Stimulated activated naive CD8-positive, alpha-beta T cell treated with anti-CD3 and anti-CD28 coated beads, Interleukin-15, amount 100 ng/mL, for 72 hours (primary cell): Measurements from ENCODE around the gene PARVB.

Experiments used
- ATAC-seq: fragments of 150-1000 bp; cut with Tn5 transposase; 2 replicates; pipeline ENCODE4 v1.10.0; 2021; ENCODE audit warnings: mild to moderate bottlenecking, moderate library complexity
- DNase-seq, 2 donors: peaks; one replicate each; pipeline ENCODE4 v3.0.0; 2021 to 2022
- H3K27ac Mint-ChIP-seq, 2 donors: one replicate each; pipeline ENCODE4 v1.8.0; 2022; ENCODE audit warnings: mild to moderate bottlenecking in 2 of 2, mixed read lengths in 2 of 2, moderate library complexity in 2 of 2
- H3K27me3 Mint-ChIP-seq: one replicate; pipeline ENCODE4 v1.8.0; 2022; ENCODE audit warnings: mixed read lengths
- H3K4me1 Mint-ChIP-seq: one replicate; pipeline ENCODE4 v1.8.0; 2022; ENCODE audit warnings: mild to moderate bottlenecking, mixed read lengths
- H3K4me3 Mint-ChIP-seq, 2 donors: one replicate each; pipeline ENCODE4 v1.8.0; 2022; ENCODE audit warnings: mild to moderate bottlenecking in 2 of 2, mixed read lengths in 2 of 2, moderate library complexity in 1 of 2
- H3K9me3 Mint-ChIP-seq, 2 donors: one replicate each; pipeline ENCODE4 v1.8.0; 2022; ENCODE audit warnings: mixed read lengths in 2 of 2

PARVB gene

GRCh38 chr22:44165286-44165874 lies 141.3 kb downstream of the PARVB start:
- H3K4me3 Mint-ChIP-seq = no peak overlapping the region
- no peak for DNase-seq
- no peaks in the 10 kb centered on the region for H3K27me3 Mint-ChIP-seq
- H3K4me1 Mint-ChIP-seq = no peaks in the 10 kb centered on the region
- H3K27ac Mint-ChIP-seq = no peak overlapping the region
- no peak for ATAC-seq
- no peaks in the 10 kb centered on the region for H3K9me3 Mint-ChIP-seq

- no peak overlapping the region for H3K27ac Mint-ChIP-seq
- ATAC-seq = no peak
- DNase-seq = no peak
- no peaks in the 10 kb centered on the region for H3K9me3 Mint-ChIP-seq
- H3K4me1 Mint-ChIP-seq = no peaks in the 10 kb centered on the region
- no peaks in the 10 kb centered on the region for H3K27me3 Mint-ChIP-seq
- H3K4me3 Mint-ChIP-seq = no peak overlapping the region
Observed at GRCh38 chr22:44166498-44167276, 142.6 kb downstream of the PARVB start.

- no peak for DNase-seq
- no peaks in the 10 kb centered on the region for H3K9me3 Mint-ChIP-seq
- no peak overlapping the region for H3K27ac Mint-ChIP-seq
- H3K4me1 Mint-ChIP-seq = peaks cover 8% of the 10 kb centered on the region
- no peak for ATAC-seq
- H3K4me3 Mint-ChIP-seq = no peak overlapping the region
- H3K27me3 Mint-ChIP-seq = no peaks in the 10 kb centered on the region
Observed at GRCh38 chr22:44167501-44167900, 143.4 kb downstream of the PARVB start.

- H3K9me3 Mint-ChIP-seq = no peaks in the 10 kb centered on the region
- ATAC-seq (no peak), DNase-seq (no peak)
- no peak overlapping the region for H3K27ac Mint-ChIP-seq
- H3K27me3 Mint-ChIP-seq = no peaks in the 10 kb centered on the region
- no peak overlapping the region for H3K4me3 Mint-ChIP-seq
- H3K4me1 Mint-ChIP-seq = peaks cover 13% of the 10 kb centered on the region
Observed at GRCh38 chr22:44168206-44168605, 144.1 kb downstream of the PARVB start.

- no peak for ATAC-seq
- Mint-ChIP-seq H3K9me3 (no peaks in the 10 kb centered on the region), H3K27ac (no peak overlapping the region), H3K4me1 (peaks cover 13% of the 10 kb centered on the region), H3K27me3 (no peaks in the 10 kb centered on the region), H3K4me3 (no peak overlapping the region)
- DNase-seq = no peak
Observed at GRCh38 chr22:44170470-44170869, 146.4 kb downstream of the PARVB start.

GRCh38 chr22:44171561-44171960 lies 147.5 kb downstream of the PARVB start:
- Mint-ChIP-seq H3K4me3 (no peak overlapping the region), H3K27ac (no peak overlapping the region), H3K9me3 (no peaks in the 10 kb centered on the region), H3K27me3 (no peaks in the 10 kb centered on the region), H3K4me1 (peaks cover 13% of the 10 kb centered on the region)
- no peak for DNase-seq
- no peak for ATAC-seq

- Mint-ChIP-seq H3K27me3 (no peaks in the 10 kb centered on the region), H3K4me3 (no peak overlapping the region), H3K27ac (no peak overlapping the region), H3K4me1 (peaks cover 13% of the 10 kb centered on the region), H3K9me3 (no peaks in the 10 kb centered on the region)
- DNase-seq (no peak), ATAC-seq (no peak)
Observed at GRCh38 chr22:44172370-44173108, 148.4 kb downstream of the PARVB start.

- DNase-seq = no peak
- H3K4me3 Mint-ChIP-seq = no peak overlapping the region
- ATAC-seq = no peak
Observed at GRCh38 chr22:44173154-44173553, 149.1 kb downstream of the PARVB start.

GRCh38 chr22:44175676-44176075 lies 151.6 kb downstream of the PARVB start:
- H3K9me3 Mint-ChIP-seq = no peaks in the 10 kb centered on the region
- DNase-seq (no peak), ATAC-seq (no peak)
- no peak overlapping the region for H3K4me3 Mint-ChIP-seq
- no peak overlapping the region for H3K27ac Mint-ChIP-seq
- H3K4me1 Mint-ChIP-seq = peaks cover 22% of the 10 kb centered on the region
- no peaks in the 10 kb centered on the region for H3K27me3 Mint-ChIP-seq

More at GRCh38 chr22:44173154-44173553, 149.1 kb downstream of the PARVB start:
- Mint-ChIP-seq H3K27me3 (no peaks in the 10 kb centered on the region), H3K4me1 (peaks cover 13% of the 10 kb centered on the region), H3K9me3 (no peaks in the 10 kb centered on the region), H3K27ac (no peak overlapping the region)

GRCh38 chr22:44179196-44179988 lies 155.3 kb downstream of the PARVB start:
- Mint-ChIP-seq H3K9me3 (no peaks in the 10 kb centered on the region), H3K27me3 (no peaks in the 10 kb centered on the region), H3K27ac (no peak overlapping the region), H3K4me1 (peaks cover 34% of the 10 kb centered on the region), H3K4me3 (no peak overlapping the region)
- ATAC-seq (no peak), DNase-seq (no peak)

- Mint-ChIP-seq H3K4me3 (peak overlapping the region; percentile 95 to 96), H3K27me3 (no peaks in the 10 kb centered on the region), H3K27ac (peak overlapping the region in 1 of 2 donors; percentile 97), H3K9me3 (no peaks in the 10 kb centered on the region), H3K4me1 (peaks cover 37% of the 10 kb centered on the region)
- no peak for ATAC-seq
- no peak for DNase-seq
Observed at GRCh38 chr22:44179989-44180705, 156.0 kb downstream of the PARVB start.

GRCh38 chr22:44180706-44181032 lies 156.6 kb downstream of the PARVB start, which contains the start of gene PARVG:
Gene PARVG, plus strand, starts transcription at chr22:44180925. Its CDS starts 2,405 bp downstream, at chr22:44183330.
- DNase-seq = peak; percentile 33 to 47
- Mint-ChIP-seq H3K4me3 (peak within 1 kb of the TSS; percentile 95 to 96), H3K9me3 (no peaks in the 10 kb centered on the region)

GRCh38 chr22:44181033-44181911 lies 157.2 kb downstream of the PARVB start:
- DNase-seq (peak; percentile 52 to 66), ATAC-seq (peak; percentile 72)
- Mint-ChIP-seq H3K27ac (peak overlapping the region; percentile 96 to 97), H3K4me3 (peak overlapping the region; percentile 95 to 96), H3K4me1 (peaks cover 38% of the 10 kb centered on the region), H3K27me3 (no peaks in the 10 kb centered on the region), H3K9me3 (no peaks in the 10 kb centered on the region)

More at GRCh38 chr22:44180706-44181032, 156.6 kb downstream of the PARVB start, which contains the start of gene PARVG:
- no peaks in the 10 kb centered on the region for H3K27me3 Mint-ChIP-seq
- H3K27ac Mint-ChIP-seq = peak within 1 kb of the TSS; percentile 96 to 97
- peak; percentile 53 for ATAC-seq
- peaks cover 38% of the 10 kb centered on the region for H3K4me1 Mint-ChIP-seq
